NOMO-1 (cell line): ENCODE results near the gene FAM151B.
"Not testable (repeated sequence)": the region's sequence is repeated elsewhere in the genome, so short reads cannot be mapped to it uniquely, and the experiment has no call there.

Source experiments
- DNase-seq, 2 experiments: peaks; one replicate each; lab custom pipeline; 2025; ENCODE audit not compliant: unreplicated experiment in 2 of 2; lab: John Stamatoyannopoulos, UW

Gene FAM151B

DNA sequence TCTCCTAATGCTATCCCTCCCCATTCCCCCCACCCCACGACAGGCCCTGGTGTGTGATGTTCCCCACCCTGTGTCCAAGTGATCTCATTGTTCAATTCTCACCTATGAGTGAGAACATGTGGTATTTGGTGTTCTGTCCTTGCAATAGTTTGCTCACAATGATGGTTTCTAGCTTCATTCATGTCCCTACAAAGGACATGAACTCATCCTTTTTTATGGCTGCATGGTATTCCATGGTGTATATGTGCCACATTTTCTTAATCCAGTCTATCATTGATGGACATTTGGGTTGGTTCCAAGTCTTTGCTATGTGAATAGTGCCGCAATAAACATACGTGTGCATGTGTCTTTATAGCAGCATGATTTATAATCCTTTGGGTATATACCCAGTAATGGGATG, 92.4 kb downstream of the FAM151B start:
- DNase-seq: not testable (repeated sequence)

DNA sequence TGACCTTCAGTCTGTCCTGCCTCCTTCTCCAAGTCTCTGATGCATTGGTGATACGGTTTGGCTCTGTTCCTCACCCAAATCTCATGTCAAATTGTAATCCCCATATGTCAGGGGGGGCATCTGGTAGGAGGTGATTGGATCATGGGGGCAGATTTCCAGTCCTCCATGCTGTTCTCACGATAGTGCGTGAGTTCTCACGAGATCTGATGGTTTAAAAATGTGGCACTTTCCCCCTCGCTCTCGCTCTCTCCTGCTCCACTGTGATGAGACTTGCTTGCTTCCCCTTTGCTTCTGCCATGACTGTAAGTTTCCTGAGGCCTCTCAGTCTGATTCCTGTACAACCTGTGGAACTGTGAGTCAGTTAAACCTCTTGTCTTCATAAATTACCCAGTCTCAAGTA, 96.9 kb downstream of the FAM151B start:
- no peak for DNase-seq

DNA sequence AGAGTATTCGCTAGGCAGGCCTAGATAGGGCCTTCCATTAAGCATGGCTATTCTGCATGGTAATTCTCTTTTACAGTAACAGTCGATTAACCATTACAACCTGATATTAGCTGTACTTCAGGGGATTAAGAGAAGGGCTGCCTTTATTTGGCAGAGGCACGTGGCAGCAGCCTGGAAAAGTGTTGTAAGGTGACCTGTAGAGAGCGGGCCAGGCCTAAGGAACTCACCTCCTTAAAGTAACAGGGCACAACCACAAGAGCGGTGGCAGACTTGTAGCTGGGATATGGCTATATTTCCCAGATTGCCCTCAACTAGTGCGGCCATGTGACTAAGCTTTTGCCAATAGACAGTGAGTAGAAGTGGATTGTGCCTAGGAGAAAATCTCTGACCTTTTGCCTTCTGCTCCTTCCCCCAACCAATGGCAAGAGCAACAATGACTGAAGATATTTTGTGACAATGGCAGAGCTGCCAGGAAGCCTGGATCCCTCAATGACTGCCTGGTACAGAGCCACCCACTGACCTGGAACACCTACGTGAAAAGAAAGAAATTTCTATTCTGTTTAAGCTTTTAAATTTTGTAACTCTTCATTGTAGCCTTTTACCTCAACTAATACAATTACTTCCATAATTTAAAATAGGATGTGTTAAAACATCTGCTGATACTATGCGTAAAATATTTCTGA, 101.1 kb downstream of the FAM151B start:
- DNase-seq: no peak

DNA sequence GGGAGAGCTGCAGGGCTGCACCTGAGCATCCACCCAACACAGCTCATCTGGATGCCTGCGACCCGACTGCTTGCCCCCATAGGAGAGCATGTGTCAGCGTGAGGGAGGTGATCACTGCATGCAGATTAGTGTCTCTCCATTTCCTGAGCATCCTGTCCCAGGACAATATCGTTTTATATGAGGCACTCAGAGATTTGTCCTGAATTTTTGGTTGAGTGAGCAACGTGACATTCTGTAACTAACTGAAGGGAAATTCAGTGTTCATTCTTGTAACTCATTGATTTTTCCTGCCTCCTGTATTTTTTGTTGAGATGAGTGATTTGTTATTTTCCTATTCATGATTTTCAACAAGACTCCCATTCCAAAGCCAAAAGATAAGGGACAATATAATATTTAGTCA, 102.9 kb downstream of the FAM151B start:
- DNase-seq: no peak

DNA sequence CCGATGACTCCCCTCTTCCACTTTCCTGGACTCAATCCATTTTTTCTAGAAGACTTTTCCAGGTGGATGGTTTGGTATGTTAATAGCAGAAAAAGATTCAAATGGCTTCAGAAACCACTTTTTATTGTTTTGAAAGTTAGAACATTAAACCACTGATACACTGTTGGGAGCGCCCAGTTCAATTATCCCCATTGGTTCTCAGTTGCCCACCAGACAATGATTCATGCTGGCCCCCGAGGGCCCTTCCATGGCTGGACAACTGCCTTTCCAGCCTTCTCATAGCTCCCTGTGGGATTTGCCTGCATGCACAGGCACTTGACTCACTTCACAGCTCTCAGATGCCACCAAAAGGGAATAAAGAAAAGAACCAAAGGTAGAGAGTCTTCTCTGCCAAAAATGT, 103.5 kb downstream of the FAM151B start:
- no peak for DNase-seq

DNA sequence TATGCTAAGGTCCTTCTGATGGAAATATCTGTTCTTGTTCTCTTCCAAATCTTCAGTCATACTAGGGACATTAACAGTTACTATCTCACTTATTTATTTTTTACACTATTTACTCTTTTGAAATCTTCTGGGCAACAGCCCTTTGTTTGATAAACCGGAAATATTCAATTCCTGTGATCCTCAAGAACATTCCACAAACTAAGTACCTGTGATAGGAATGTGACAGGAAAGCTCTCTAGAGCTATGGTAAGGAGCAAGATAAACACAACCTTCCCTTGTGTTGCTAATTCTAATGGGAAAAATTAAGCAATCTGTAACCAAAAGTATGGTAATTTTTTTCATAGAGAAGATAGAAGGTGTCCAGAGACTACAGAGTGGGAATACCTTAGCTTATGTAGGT, 104.2 kb downstream of the FAM151B start:
- no peak for DNase-seq
